A375 (cell line): ENCODE data around the gene FKBP10. TPM values are rescaled to one million over a fixed set of nuclear protein-coding genes. Genes with fewer than 3 reads are reported as not detected.

Experiments used
- small RNA-seq: library from RNA; depleted of rRNA; stranded (forward); fragments of <200 nt; gene quantifications from one replicate; pipeline ENCODE3, GENCODE V24; 2014
- total RNA-seq: library from RNA; depleted of rRNA; stranded (reverse); fragments of >200 nt; shearing (Covaris generic); gene quantifications from 2 replicates; pipeline ENCODE4 v1.2.3, GENCODE V29; 2014; rRNA removed

Gene FKBP10, protein sequence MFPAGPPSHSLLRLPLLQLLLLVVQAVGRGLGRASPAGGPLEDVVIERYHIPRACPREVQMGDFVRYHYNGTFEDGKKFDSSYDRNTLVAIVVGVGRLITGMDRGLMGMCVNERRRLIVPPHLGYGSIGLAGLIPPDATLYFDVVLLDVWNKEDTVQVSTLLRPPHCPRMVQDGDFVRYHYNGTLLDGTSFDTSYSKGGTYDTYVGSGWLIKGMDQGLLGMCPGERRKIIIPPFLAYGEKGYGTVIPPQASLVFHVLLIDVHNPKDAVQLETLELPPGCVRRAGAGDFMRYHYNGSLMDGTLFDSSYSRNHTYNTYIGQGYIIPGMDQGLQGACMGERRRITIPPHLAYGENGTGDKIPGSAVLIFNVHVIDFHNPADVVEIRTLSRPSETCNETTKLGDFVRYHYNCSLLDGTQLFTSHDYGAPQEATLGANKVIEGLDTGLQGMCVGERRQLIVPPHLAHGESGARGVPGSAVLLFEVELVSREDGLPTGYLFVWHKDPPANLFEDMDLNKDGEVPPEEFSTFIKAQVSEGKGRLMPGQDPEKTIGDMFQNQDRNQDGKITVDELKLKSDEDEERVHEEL
- total RNA-seq: 259 and 283 TPM in 2 replicates

DNA sequence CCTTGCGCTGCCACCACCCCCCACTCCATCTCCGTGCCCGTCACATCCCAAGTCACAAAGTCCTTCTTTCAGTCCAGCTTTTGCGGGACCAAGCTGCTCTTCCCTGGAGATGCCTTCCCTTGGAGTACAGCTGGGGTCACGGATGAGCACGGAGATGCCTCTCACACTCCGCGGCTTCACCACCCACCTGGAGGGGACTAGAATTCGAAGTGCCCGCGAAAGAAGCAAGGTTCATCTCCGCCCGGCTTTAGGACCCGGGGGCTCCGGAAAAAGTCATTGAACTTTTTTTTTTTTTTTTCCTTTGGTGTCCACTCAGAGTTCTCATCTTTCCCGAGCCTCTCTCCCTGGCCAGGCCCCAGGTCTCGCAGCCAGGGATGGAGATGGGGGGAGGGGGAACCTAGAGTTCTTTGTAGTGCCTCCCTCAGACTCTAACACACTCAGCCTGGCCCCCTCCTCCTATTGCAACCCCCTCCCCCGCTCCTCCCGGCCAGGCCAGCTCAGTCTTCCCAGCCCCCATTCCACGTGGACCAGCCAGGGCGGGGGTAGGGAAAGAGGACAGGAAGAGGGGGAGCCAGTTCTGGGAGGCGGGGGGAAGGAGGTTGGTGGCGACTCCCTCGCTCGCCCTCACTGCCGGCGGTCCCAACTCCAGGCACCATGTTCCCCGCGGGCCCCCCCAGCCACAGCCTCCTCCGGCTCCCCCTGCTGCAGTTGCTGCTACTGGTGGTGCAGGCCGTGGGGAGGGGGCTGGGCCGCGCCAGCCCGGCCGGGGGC is at the start of gene FKBP10:
FKBP10 (plus strand) TSS at position 624 of the 771 bp plus-strand sequence; CDS start at position 655, 31 bp downstream.

DNA sequence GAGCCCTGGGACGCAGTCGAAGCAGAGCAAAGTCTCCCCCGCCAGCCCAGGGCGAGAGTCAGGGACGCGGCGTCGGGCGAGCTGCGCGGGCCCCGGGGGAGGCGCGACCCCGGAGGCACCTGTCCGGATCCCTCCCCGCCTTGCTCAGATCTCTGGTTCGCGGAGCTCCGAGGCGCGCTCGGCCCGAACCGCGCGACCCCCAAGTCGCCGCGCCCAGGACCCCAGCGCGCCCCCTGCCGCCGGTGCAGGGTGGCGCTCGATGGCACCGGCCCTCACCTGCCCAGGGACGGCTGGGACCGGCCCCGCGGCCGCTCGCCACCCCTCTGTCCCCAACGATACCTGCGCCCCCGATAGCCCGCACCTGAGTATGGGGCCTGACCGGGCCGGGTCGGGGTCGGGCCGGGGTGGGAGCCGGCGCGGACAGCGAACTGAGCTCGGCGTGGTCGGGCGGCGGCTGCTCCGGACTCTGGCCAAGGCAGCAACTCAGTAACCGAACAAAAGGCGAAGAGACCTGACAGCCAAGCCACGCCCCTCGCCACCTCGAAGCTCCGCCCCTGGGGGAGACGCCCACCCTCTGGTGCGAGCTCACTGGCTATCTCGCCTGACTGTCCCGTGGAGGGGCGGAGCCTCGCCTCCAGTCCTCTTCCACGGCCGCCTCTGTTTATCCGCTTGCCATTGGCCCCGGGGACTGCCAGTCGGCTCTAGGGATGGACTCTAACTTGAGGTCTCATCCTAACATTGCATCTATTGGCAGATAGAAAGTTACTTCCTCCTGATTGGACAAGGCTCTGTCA is 26.4 kb upstream of the FKBP10 start, which contains the start of gene JUP:
JUP (minus strand) TSS at position 485 of the 794 bp plus-strand sequence. CDS start 14,857 bp downstream, outside the sequence.

DNA sequence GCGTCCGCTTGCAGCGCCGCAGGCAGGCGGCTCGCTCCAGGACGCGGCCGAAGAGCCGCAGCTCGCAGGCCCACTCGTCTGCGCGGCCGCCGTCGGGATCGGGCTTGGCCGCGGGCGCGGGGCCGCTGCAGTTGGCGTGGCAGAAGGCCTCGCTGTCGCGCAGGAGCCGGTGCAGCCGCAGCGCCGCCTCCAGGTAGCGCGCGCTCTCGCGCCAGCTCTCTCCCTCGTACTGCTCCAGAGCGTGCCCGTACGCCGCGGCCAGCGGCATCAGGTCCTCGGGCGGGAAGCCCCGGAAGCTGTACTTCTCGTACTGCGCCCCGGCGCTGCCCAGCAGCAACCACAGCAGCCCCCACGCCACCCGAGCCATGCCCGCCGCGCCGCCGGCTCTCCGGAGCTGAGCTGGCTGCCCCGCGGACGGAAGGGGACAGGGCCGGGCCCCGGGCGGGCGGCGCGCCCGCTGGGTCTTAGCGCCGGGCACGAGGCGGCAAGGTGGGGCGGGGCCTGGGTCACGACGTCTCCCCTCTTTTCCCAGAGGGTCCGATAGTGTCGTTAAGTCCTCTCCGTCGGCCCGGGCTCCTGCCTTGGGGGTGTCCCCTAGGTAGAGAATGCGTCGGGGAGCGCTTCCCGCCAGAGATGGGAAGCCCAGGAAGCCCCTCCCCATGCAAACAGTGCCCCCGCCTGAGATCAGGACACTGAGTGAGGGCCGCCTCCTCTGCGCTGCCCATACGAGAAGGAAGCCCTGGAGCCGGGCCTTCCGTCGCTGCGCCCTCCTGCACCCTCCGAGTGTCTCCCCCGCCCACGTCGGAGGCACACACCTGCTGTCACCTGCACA is 1.0 kb upstream of the FKBP10 start, which contains the start of gene P3H4:
P3H4 (minus strand) TSS at position 401 of the 832 bp plus-strand sequence; CDS start at position 367, 34 bp downstream.

DNA sequence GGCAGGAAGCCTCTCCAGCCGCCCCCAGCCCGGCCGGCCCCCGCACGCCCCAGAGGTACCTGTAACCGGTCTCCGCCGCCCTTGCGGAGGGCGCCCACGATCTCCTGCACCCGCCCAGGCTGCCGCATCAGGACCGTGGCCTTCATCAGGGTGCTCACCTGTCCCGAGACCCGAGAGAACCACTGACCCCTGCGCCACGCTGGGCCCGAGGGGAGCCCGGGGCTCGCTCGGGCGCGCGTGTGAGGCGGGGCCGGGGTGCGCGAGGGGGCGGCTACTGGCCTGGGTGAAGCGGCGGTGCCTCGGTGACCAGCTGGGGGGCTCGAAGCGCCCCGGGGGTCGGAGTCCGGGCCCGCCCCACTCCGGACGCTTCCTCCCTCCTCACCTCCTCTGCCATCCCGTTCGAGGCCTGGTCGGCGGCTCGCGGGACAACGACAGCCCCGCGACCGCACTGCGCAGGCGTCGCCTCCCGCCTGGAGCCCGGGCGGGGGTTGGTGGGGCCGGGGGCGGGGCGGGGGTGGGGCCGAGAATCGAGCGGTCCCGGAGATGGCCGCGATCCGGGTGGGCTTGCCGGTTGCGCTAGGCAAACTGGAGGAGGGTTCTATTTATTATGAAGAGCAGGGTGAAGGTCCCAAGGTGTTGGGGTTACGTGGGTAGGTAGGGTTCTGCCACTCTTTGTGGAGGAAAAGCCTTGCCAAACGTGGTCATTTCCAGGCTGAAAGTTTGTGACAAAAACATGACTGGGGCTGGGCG is 23.2 kb downstream of the FKBP10 start, which contains the start of gene NT5C3B:
NT5C3B (minus strand) TSS at position 433 of the 750 bp plus-strand sequence; CDS start at position 394, 39 bp downstream.

DNA sequence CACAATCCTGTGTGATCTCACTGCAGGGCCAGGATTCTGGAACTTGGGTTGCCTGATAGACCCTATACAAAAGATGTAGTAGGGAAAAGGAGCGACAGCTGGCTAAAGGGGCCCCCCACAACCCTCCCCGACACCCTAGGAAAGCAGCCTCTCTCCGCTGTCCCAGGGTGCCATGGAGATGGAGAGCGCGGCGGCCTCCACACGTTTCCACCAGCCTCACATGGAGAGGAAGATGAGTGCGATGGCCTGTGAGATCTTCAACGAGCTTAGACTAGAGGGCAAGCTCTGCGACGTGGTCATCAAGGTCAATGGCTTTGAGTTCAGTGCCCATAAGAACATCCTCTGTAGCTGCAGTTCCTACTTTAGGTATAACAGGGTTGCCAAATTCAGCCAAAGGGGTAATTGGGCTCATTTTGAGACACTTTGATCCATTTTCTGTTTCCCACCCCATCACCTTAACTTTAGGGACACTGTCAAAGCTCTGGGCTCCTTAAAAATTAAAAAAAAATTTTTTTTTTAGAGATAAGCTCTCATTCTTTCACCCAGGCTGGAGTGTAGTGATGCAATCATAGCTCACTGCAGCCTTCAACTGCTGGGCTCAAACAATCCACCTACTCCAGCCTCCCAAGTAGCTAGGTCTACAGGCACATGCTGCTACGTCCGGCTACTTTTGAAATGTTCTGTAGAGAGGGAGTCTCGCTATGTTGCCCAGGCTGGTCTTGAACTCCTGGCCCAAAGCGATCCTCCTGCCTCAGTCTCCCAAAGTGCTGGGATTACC is 25.1 kb downstream of the FKBP10 start, which contains the start of gene KLHL10:
KLHL10 (plus strand) TSS at position 65 of the 778 bp plus-strand sequence; CDS start at position 173, 108 bp downstream.

DNA sequence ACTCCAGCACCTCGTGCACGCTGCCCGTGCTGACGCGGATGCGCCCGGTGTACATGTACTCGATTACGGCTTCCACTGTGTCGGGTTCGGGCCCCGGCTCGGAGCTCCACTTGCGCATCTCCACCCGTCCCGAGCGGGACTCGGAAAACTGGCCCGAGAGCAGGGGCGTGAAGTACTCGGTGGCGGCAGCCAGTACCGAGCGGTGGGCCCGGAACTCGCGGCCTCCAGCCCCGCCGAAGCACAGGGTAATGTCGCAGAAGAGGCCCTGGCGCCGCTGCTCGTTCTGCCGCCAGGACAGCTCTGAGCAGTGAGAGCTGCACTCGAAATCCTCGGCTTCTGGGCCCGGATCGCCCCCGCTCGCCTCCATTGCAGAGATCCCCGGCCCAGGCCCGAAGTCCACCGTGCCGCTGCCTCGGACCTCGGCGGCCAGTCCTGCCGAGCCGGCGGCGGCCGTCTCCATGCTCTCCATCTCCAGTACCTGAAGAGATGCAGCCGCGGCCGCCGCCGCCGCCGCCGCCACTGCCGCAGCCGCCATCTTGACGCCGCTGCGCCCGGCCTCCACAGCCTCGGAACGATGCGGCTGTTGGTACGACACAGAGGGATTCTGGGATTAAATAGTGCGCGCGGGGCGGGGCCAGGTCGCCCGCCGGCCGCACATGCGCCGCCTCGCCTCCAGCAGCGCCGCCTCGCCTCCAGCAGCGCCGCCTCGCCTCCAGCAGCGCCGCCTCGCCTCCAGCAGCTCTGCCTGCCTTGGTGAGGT is 52.2 kb downstream of the FKBP10 start, which contains the start of gene KLHL11:
KLHL11 (minus strand) TSS at position 588 of the 760 bp plus-strand sequence; CDS start at position 535, 53 bp downstream.

Small RNA genes within 50 kb of the gene (small RNA-seq; reads per million reads assigned to genes)
- not detected for gene AC125257.2

Other genes starting within 250 kb of the FKBP10 start
- gene KRT9, start 240.9 kb upstream of the FKBP10 start, total RNA-seq: 2.2 and 2.6 TPM in 2 replicates
- gene KRT14, start 226.1 kb upstream of the FKBP10 start, total RNA-seq: 56.1 and 63.7 TPM in 2 replicates
- 1.4 and 1.6 TPM in 2 replicates for gene KRT16, start 200.2 kb upstream of the FKBP10 start, total RNA-seq
- gene KRT17, start 188.4 kb upstream of the FKBP10 start, total RNA-seq: 0.45 TPM in 2 replicates
- 130 and 141 TPM in 2 replicates for gene EIF1, start 124.1 kb upstream of the FKBP10 start, total RNA-seq
- not detected in 2 replicates for gene GAST, start 100.7 kb upstream of the FKBP10 start, total RNA-seq
- 0.15 TPM in 1 of 2 replicates, not detected in the other for gene HAP1, start 78.4 kb upstream of the FKBP10 start, total RNA-seq
- 5.9 and 6.1 TPM in 2 replicates for gene JUP, start 26.3 kb upstream of the FKBP10 start, total RNA-seq
- 53.4 and 66.4 TPM in 2 replicates for gene P3H4, start 1.1 kb upstream of the FKBP10 start, total RNA-seq
- gene NT5C3B, start 23.2 kb downstream of the FKBP10 start, total RNA-seq: 85.6 and 94.7 TPM in 2 replicates
- gene KLHL10, start 24.8 kb downstream of the FKBP10 start, total RNA-seq: not detected in 2 replicates
- 25.5 and 26.7 TPM in 2 replicates for gene KLHL11, start 52.4 kb downstream of the FKBP10 start, total RNA-seq
- 124 and 136 TPM in 2 replicates for gene ACLY, start 105.9 kb downstream of the FKBP10 start, total RNA-seq
- 7.9 and 9.4 TPM in 2 replicates for gene ODAD4, start 117.6 kb downstream of the FKBP10 start, total RNA-seq
- gene CNP, start 153.8 kb downstream of the FKBP10 start, total RNA-seq: 162 and 173 TPM in 2 replicates
- 129 and 133 TPM in 2 replicates for gene DNAJC7, start 204.4 kb downstream of the FKBP10 start, total RNA-seq
- 81.9 and 82.1 TPM in 2 replicates for gene NKIRAS2, start 207.1 kb downstream of the FKBP10 start, total RNA-seq
- gene C17orf113, start 237.6 kb downstream of the FKBP10 start, total RNA-seq: 2.9 and 3.2 TPM in 2 replicates